Breast epithelium (tissue), 3 donors: Measurements from ENCODE around the gene SH3BP4.

Source experiments
- CTCF ChIP-seq, 3 donors: fragments of 450-650 bp; IDR thresholded peaks; one replicate each; pipeline ENCODE4 v1.5.1; 2016 to 2017; ENCODE audit warnings: antibody characterized with exemption in 3 of 3, mild to moderate bottlenecking in 3 of 3, moderate library complexity in 3 of 3
- POLR2A ChIP-seq: fragments of 450-650 bp; IDR thresholded peaks from one replicate; pipeline ENCODE4 v1.6.1; 2016; ENCODE audit warnings: antibody characterized with exemption, mild to moderate bottlenecking, moderate library complexity

- peak in 2 of 3 donors; percentile 35 to 47 for TF ChIP-seq CTCF (IDR thresholded peaks at IDR 0.05)
- no peak for TF ChIP-seq POLR2A
These were observed 104.2 kb downstream of the SH3BP4 start for GRCh38 chr2:235055891-235056516.
